Ishikawa (cell line): ENCODE results near the gene TFAM.

ENCODE experiments used
- CEBPB ChIP-seq: IDR thresholded peaks from 2 replicates; pipeline ENCODE4 v1.6.1; 2012
- EGR1 ChIP-seq: IDR thresholded peaks from 2 replicates; pipeline ENCODE4 v1.6.1; 2012
- EP300 ChIP-seq: IDR thresholded peaks from 2 replicates; pipeline ENCODE4 v1.6.1; 2012; ENCODE audit warnings: borderline replicate concordance
- FOXM1 ChIP-seq: IDR thresholded peaks from 2 replicates; pipeline ENCODE4 v1.6.1; 2012; ENCODE audit warnings: low read depth, borderline replicate concordance
- RAD21 ChIP-seq: IDR thresholded peaks from 2 replicates; pipeline ENCODE4 v1.6.1; 2012; ENCODE audit warnings: low read depth
- REST ChIP-seq: IDR thresholded peaks from 2 replicates; pipeline ENCODE4 v1.6.1; 2012; ENCODE audit warnings: low read depth, mild to moderate bottlenecking
- TAF1 ChIP-seq: IDR thresholded peaks from 2 replicates; pipeline ENCODE4 v1.6.1; 2012; ENCODE audit warnings: low read depth, mild to moderate bottlenecking
- TCF12 ChIP-seq: IDR thresholded peaks from 2 replicates; pipeline ENCODE4 v1.6.1; 2012; ENCODE audit warnings: low read depth
- TEAD4 ChIP-seq: IDR thresholded peaks from 2 replicates; pipeline ENCODE4 v1.6.1; 2012
- USF1 ChIP-seq: IDR thresholded peaks from 2 replicates; pipeline ENCODE4 v1.6.1; 2012
- YY1 ChIP-seq: IDR thresholded peaks from 2 replicates; pipeline ENCODE4 v1.6.1; 2012; ENCODE audit warnings: low read depth
- ZBTB7A ChIP-seq: IDR thresholded peaks from 2 replicates; pipeline ENCODE4 v1.6.1; 2012; ENCODE audit warnings: low read depth

- TF ChIP-seq USF1 (no peak), REST (no peak), FOXM1 (no peak), EP300 (no peak), TCF12 (no peak), EGR1 (no peak), ZBTB7A (no peak), TAF1 (no peak), YY1 (no peak), TEAD4 (no peak), RAD21 (no peak), CEBPB (no peak)
These were observed 54.6 kb downstream of the TFAM start for GRCh38 chr10:58439632-58440364.
